Lower lobe of right lung (tissue), 2 donors: Measurements from ENCODE around the gene DOK7. TPM values are rescaled to one million over a fixed set of nuclear protein-coding genes. Genes with fewer than 3 reads are reported as not detected.

Source experiments
- ATAC-seq, 2 donors: fragments of 200-7000 bp; cut with Tn5 transposase; one replicate each; pipeline ENCODE4 v1.9.1; 2020 to 2022; ENCODE audit warnings: mild to moderate bottlenecking in 2 of 2, moderate library complexity in 2 of 2
- DNase-seq: peaks from one replicate; pipeline ENCODE4 v3.0.0-alpha.2; 2020
- H3K27ac ChIP-seq: fragments of 200-600 bp; one replicate; pipeline ENCODE4 v1.8.0; 2022
- H3K27me3 ChIP-seq: fragments of 200-600 bp; one replicate; pipeline ENCODE4 v1.8.0; 2022; ENCODE audit warnings: low read depth
- H3K36me3 ChIP-seq: fragments of 200-600 bp; one replicate; pipeline ENCODE4 v1.8.0; 2022; ENCODE audit warnings: mild to moderate bottlenecking
- H3K4me1 ChIP-seq: fragments of 200-600 bp; one replicate; pipeline ENCODE4 v1.8.0; 2022
- H3K4me3 ChIP-seq: fragments of 200-600 bp; one replicate; pipeline ENCODE4 v1.8.0; 2022; ENCODE audit warnings: mild to moderate bottlenecking
- H3K9me3 ChIP-seq: fragments of 200-600 bp; one replicate; pipeline ENCODE4 v1.8.0; 2022
- intact Hi-C: fragments of 100-400 bp; cut with DNase I; formaldehyde crosslinking; loops from one replicate; pipeline ENCODE4 v1.11.0; 2022
- total RNA-seq: library from RNA; stranded (reverse); fragmentation: NEBNext Ultra II Directional; extraction: Animal tissue kit (Norgen Biotek cat#: 25700); gene quantifications from one replicate; pipeline ENCODE4 v1.2.1, GENCODE V29; 2021
- TF ChIP-seq, protein P1 (sequence below): fragments of 200-600 bp; IDR thresholded peaks from one replicate; pipeline ENCODE4 v1.8.0; 2022; ENCODE audit warnings: antibody characterized with exemption, mild to moderate bottlenecking
- donor health status: DM: no; HTN: yes; CAD: no; lungs with severe emphysema.

Gene DOK7
- total RNA-seq, 1 donor from 2014 or later = 4.0 TPM

DNA sequence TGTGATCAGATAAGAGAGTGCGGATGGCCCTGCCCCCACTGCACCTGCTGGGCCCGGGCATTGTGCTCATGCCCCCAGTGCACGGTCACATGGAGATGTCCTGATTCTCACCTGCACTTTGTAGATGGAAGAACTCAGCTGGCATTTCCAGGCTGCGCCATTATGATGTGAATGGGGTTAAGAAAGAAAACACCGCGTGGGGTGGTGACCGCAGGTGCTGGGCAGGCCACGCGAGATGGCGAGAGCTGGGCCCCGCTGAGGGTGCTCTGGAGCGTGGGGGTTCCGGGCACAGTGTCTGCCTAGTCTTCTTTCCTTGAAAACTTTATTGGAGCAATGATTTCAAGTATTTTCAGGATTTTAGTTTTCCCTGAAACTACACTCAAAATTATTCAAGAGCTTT, 39.2 kb upstream of the DOK7 start:
- no peak overlapping the region for H3K4me3 ChIP-seq
- no peaks in the 10 kb centered on the region for H3K4me1 ChIP-seq
- no peaks in the 10 kb centered on the region for H3K27me3 ChIP-seq
- TF ChIP-seq, protein P1, sequence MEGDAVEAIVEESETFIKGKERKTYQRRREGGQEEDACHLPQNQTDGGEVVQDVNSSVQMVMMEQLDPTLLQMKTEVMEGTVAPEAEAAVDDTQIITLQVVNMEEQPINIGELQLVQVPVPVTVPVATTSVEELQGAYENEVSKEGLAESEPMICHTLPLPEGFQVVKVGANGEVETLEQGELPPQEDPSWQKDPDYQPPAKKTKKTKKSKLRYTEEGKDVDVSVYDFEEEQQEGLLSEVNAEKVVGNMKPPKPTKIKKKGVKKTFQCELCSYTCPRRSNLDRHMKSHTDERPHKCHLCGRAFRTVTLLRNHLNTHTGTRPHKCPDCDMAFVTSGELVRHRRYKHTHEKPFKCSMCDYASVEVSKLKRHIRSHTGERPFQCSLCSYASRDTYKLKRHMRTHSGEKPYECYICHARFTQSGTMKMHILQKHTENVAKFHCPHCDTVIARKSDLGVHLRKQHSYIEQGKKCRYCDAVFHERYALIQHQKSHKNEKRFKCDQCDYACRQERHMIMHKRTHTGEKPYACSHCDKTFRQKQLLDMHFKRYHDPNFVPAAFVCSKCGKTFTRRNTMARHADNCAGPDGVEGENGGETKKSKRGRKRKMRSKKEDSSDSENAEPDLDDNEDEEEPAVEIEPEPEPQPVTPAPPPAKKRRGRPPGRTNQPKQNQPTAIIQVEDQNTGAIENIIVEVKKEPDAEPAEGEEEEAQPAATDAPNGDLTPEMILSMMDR = no peak
- intact Hi-C loops = no loop called here
- no peaks in the 10 kb centered on the region for H3K9me3 ChIP-seq
- ATAC-seq = no peak
- peaks cover 77% of the 10 kb centered on the region for H3K36me3 ChIP-seq
- H3K27ac ChIP-seq = no peak overlapping the region
- DNase-seq = no peak

DNA sequence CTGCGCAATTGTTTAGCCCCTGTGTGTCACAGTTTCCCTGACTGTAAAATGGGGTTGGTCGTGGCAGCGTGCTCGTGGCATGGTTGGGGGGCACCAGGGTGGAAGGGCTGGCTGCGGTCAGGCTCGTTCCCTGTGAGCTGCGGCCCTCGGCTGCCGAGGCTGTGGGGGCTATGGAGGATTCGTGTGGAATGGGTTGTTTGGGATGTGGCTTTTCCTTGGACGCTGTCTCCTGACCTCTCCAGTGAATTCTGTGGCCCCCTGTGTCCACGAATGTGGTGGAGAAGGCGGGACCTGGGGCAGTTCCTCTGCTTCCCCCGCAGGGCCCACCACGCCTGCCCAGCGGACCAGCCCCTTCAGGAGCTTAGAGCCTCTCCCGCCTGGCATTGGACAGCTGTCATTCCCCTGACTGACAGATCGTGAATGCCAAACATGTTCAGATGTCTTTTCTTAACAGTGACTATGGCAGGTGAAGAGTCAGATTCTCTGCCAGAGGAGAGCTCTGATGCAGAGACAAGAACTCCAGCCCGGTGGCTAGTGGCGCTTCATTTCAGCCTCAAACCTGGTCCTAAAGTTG, 38.5 kb upstream of the DOK7 start:
- intact Hi-C loops = no loop called here

DNA sequence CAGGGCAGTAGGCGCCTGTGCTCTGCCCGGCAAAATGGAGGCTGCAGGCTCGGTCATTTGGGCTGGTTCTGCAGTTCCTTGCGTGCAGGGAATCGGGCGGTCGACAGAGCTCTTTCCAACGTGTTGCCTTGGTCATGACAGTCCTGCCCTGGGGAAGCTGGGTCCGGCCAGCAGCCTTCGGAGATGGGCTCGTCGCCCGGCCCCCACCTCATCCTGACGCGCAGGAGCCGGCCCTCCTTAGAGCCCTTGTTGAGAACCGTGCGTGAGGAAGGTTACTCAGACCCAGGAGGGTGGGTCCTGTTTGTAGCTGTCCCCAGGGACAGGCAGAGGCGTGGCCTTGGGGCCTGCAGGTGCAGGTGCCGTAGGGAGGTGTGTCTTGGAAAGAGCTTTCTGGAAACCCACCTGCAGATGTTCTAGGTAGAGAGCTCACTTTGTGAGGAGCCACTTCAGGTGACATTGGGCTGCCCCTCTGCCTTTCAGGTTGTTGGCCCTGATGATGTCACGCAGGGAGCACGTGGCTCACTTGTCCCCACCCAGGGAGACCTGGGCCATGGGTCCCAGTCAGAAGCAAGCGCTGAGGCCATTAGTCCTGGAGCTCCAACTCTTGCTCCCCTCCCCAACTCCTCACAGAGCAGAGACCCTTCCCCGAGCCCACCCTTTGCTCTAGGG, 36.5 kb upstream of the DOK7 start:
- H3K9me3 ChIP-seq = no peaks in the 10 kb centered on the region
- H3K36me3 ChIP-seq = peaks cover 87% of the 10 kb centered on the region
- TF ChIP-seq, protein P1 = no peak
- H3K27ac ChIP-seq = no peak overlapping the region
- DNase-seq (no peak), ATAC-seq (no peak)
- intact Hi-C loops = no loop called here
- H3K4me1 ChIP-seq = no peaks in the 10 kb centered on the region
- H3K4me3 ChIP-seq = no peak overlapping the region
- H3K27me3 ChIP-seq = no peaks in the 10 kb centered on the region

More for the DNA sequence above, 38.5 kb upstream of the DOK7 start:
- no peaks in the 10 kb centered on the region for H3K27me3 ChIP-seq
- no peak overlapping the region for H3K27ac ChIP-seq
- TF ChIP-seq, protein P1 = no peak
- DNase-seq = no peak
- H3K4me3 ChIP-seq = no peak overlapping the region
- peaks cover 84% of the 10 kb centered on the region for H3K36me3 ChIP-seq
- H3K9me3 ChIP-seq = no peaks in the 10 kb centered on the region
- H3K4me1 ChIP-seq = no peaks in the 10 kb centered on the region
- ATAC-seq = no peak

DNA sequence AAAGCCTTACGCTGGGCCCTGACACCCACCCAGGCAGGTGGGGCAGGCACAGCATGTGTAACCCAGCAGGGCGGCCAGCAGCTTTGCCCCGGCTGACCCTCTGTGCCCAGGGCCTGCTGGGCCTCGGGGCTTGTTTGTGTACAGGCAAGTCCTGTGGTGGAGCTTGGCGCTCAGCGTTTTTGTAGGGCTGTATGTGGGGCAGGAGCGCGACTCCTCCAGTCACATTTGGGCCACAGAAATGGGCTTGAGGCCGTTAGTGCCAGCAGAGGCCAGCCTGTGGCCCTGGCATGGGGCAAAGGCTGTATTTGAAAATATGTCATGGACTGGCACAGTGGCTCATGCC, 36.0 kb upstream of the DOK7 start:
- intact Hi-C loops = no loop called here
- H3K9me3 ChIP-seq = no peaks in the 10 kb centered on the region
- no peak overlapping the region for H3K27ac ChIP-seq
- TF ChIP-seq, protein P1 = no peak
- no peak for ATAC-seq
- peaks cover 87% of the 10 kb centered on the region for H3K36me3 ChIP-seq
- H3K4me1 ChIP-seq = no peaks in the 10 kb centered on the region
- DNase-seq = no peak
- no peaks in the 10 kb centered on the region for H3K27me3 ChIP-seq
- H3K4me3 ChIP-seq = no peak overlapping the region

DNA sequence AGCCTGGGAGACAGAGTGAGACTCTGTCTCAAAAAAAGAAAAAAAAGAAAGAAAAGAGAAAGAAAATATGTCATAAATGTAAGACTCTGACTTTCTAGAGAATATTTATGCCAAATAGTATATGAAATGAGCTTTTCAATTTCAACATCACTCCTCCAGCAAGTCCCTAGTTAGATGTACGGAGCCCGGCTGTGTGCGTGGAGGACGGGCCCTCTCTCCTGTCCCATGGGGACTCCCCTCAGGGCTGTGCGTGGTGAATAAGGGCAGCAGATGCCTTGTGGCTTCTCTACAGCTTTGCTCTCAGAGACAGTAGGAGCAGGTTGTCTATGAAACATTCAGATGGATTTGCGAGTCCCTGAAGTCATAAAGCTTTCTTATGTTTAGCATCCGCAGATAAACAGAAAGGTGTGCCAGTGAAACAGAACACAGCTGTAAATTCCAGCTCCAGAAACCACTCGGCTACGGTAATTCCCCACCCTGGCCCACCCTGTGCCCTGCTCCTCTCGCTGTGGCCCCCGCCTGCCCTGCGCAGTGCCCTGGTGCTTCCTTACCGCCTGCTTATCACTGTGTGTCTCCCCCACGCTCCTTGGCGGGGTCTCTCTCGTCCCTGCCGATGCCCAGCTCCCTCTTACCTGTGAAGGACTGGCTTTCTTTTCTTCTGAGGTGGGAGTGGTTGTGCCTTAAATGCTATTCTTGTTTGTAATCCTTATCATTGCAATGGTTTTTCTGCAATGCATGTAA, 35.2 kb upstream of the DOK7 start:
- Histone ChIP-seq H3K4me3 (no peak overlapping the region), H3K27me3 (no peaks in the 10 kb centered on the region), H3K36me3 (peaks cover 86% of the 10 kb centered on the region), H3K9me3 (no peaks in the 10 kb centered on the region), H3K4me1 (no peaks in the 10 kb centered on the region), H3K27ac (no peak overlapping the region)
- no peak for ATAC-seq
- TF ChIP-seq, protein P1 = no peak
- intact Hi-C loops = no loop called here
- DNase-seq = no peak
